ENCODE measurements around the gene TAF1C.

The TAF1C gene, protein sequence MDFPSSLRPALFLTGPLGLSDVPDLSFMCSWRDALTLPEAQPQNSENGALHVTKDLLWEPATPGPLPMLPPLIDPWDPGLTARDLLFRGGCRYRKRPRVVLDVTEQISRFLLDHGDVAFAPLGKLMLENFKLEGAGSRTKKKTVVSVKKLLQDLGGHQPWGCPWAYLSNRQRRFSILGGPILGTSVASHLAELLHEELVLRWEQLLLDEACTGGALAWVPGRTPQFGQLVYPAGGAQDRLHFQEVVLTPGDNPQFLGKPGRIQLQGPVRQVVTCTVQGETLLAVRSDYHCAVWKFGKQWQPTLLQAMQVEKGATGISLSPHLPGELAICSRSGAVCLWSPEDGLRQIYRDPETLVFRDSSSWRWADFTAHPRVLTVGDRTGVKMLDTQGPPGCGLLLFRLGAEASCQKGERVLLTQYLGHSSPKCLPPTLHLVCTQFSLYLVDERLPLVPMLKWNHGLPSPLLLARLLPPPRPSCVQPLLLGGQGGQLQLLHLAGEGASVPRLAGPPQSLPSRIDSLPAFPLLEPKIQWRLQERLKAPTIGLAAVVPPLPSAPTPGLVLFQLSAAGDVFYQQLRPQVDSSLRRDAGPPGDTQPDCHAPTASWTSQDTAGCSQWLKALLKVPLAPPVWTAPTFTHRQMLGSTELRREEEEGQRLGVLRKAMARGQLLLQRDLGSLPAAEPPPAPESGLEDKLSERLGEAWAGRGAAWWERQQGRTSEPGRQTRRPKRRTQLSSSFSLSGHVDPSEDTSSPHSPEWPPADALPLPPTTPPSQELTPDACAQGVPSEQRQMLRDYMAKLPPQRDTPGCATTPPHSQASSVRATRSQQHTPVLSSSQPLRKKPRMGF

GRCh38 chr16:84186685-84187437, at the start of gene TAF1C:
TSS of gene TAF1C (minus strand) at chr16:84187057. CDS start at chr16:84184988, 2,069 bp downstream.
- Mint-ChIP-seq H3K9me3 (no peaks in the 10 kb centered on the region), H3K4me3 (peak within 1 kb of the TSS; percentile 89), H3K4me1 (peaks cover 15% of the 10 kb centered on the region), H3K27ac (peak within 1 kb of the TSS; percentile 88), H3K36me3 (ENCODE audit: low read depth) (peaks cover 4% of the 10 kb centered on the region), H3K27me3 (no peaks in the 10 kb centered on the region)
- DNase-seq = peak; percentile 92
- peak; percentile 83 for ATAC-seq

DNA sequence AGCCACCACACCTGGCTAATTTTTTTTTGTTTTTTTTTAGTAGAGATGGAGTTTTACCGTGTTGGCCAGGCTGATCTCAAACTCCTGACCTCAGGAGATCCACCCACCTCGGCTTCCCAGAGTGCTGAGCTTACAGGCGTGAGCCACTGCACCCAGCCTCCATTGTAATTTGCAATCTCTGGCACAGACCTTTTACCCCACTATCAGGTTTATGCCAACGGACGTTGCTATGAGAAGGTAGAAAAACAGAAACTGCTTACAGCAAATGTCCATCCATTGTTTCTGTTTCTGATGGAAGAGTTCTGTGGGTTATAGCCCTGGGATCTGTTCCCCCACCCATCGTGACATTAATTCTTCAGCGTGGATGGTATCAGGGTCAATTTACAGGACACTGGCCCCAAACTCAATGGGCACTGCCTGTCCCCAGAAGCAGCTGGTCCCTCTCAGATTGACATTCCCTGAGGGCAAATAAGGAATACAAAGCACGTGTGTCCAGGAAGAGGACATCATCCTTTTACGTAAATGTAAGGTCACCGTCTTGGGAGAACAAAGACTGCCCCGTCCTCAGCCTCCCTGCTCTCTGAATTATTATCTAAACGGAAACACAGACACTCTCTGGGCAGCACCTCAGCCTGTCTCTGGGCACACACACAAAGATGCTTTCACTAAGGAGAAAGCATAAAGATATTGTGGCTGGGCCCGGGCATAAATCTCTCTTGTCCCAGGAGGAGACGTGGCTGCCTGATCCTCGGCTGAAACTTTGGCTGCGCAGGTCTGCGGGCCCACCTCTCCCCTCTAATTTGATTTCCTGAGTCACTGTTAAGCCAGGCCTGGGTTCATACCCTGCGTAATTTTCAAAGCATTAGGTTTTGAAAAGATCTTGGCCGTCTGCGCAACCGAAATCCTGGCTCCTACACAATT, 47.7 kb upstream of the TAF1C start:
- DNase-seq (no peak), ATAC-seq (no peak)
- Mint-ChIP-seq H3K27ac (no peak overlapping the region), H3K27me3 (peaks cover 14% of the 10 kb centered on the region), H3K4me3 (no peak overlapping the region), H3K36me3 (ENCODE audit: low read depth) (no peaks in the 10 kb centered on the region), H3K4me1 (no peaks in the 10 kb centered on the region), H3K9me3 (no peaks in the 10 kb centered on the region)

GRCh38 chr16:84233748-84234147, 46.9 kb upstream of the TAF1C start:
- no peak overlapping the region for H3K4me3 Mint-ChIP-seq
- H3K4me1 Mint-ChIP-seq = no peaks in the 10 kb centered on the region

GRCh38 chr16:84232969-84233368, 46.1 kb upstream of the TAF1C start:
- Mint-ChIP-seq H3K27me3 (peaks cover 7% of the 10 kb centered on the region), H3K4me1 (no peaks in the 10 kb centered on the region), H3K36me3 (ENCODE audit: low read depth) (no peaks in the 10 kb centered on the region), H3K9me3 (no peaks in the 10 kb centered on the region), H3K27ac (no peak overlapping the region), H3K4me3 (no peak overlapping the region)
- DNase-seq = no peak
- ATAC-seq = no peak

More at GRCh38 chr16:84233748-84234147, 46.9 kb upstream of the TAF1C start:
- no peak for ATAC-seq
- no peaks in the 10 kb centered on the region for H3K9me3 Mint-ChIP-seq
- no peaks in the 10 kb centered on the region for H3K36me3 Mint-ChIP-seq (ENCODE audit: low read depth)
- no peak overlapping the region for H3K27ac Mint-ChIP-seq
- no peak for DNase-seq
- peaks cover 7% of the 10 kb centered on the region for H3K27me3 Mint-ChIP-seq

DNA sequence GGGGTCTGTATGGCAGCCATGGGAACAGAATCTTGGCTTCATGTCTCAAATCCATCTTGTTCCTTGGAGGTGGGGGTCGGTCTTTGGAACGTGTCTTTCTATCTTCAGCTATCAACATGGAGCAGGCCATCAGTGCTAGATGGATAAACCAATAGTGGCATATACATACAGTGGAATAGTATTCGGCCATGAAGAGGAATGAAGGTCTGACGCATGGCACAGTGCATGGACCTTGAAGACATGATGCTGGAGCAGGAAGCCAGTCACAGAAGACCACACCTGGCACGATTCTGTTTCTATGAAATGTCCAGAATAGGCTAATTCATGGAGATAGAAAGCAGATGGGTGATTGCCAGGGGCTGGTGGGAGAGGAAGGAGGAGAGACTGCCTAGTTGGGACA, 45.2 kb upstream of the TAF1C start:
- Mint-ChIP-seq H3K9me3 (no peaks in the 10 kb centered on the region), H3K27ac (no peak overlapping the region), H3K4me1 (no peaks in the 10 kb centered on the region), H3K27me3 (peaks cover 12% of the 10 kb centered on the region), H3K36me3 (ENCODE audit: low read depth) (no peaks in the 10 kb centered on the region), H3K4me3 (no peak overlapping the region)
- no peak for DNase-seq
- ATAC-seq = no peak

DNA sequence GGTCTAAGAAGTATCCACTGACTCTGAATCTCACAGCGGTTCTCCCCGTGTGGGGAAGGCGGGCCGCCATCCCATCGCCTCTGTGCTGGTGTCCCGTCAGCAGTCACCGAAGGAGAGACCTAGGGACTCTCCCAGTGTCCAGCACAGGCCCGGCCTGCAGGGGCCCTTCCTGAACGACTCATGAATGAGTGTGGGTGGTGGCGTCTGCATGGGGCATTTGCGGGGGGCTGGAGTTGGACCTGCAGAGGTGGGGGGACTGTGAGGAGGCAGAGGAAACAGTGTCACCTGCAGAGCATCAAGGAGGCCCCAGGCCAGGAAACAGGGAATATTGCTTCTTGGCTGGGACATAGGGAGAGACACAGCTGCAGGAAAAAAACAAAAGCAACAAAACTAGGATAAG, 42.6 kb upstream of the TAF1C start:
- Mint-ChIP-seq H3K27ac (no peak overlapping the region), H3K4me3 (no peak overlapping the region), H3K36me3 (ENCODE audit: low read depth) (no peaks in the 10 kb centered on the region), H3K9me3 (no peaks in the 10 kb centered on the region), H3K27me3 (peaks cover 16% of the 10 kb centered on the region), H3K4me1 (no peaks in the 10 kb centered on the region)
- ATAC-seq (no peak), DNase-seq (no peak)

GRCh38 chr16:84228256-84228838, 41.5 kb upstream of the TAF1C start:
- Mint-ChIP-seq H3K27ac (no peak overlapping the region), H3K27me3 (peaks cover 14% of the 10 kb centered on the region), H3K4me3 (no peak overlapping the region), H3K4me1 (no peaks in the 10 kb centered on the region), H3K9me3 (no peaks in the 10 kb centered on the region), H3K36me3 (ENCODE audit: low read depth) (no peaks in the 10 kb centered on the region)
- no peak for ATAC-seq
- no peak for DNase-seq

DNA sequence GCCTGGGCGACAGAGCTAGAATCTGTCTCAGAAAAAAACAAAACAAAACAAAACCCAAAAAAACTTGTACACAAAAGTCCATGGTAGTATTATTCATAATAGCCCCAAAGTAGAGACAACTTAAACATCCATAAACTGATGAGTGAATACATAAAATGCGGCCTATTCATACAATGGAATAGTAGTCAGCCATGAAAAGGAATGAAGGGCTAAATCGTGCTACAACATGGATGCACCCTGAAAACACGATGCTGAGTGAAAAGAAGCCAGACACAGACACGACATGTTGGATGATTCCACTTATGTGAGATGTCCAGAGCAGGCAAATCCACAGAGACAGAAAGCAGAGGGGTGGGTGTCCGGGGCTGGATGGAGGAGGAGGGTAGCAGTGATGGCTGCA, 40.7 kb upstream of the TAF1C start:
- H3K4me1 Mint-ChIP-seq = no peaks in the 10 kb centered on the region
- H3K36me3 Mint-ChIP-seq (ENCODE audit: low read depth) = no peaks in the 10 kb centered on the region
- H3K27me3 Mint-ChIP-seq = peaks cover 14% of the 10 kb centered on the region
- no peak for DNase-seq
- H3K27ac Mint-ChIP-seq = no peak overlapping the region
- no peak for ATAC-seq
- no peaks in the 10 kb centered on the region for H3K9me3 Mint-ChIP-seq
- no peak overlapping the region for H3K4me3 Mint-ChIP-seq

GRCh38 chr16:84226026-84226425, 39.2 kb upstream of the TAF1C start:
- no peaks in the 10 kb centered on the region for H3K4me1 Mint-ChIP-seq
- ATAC-seq (no peak), DNase-seq (no peak)
- peaks cover 9% of the 10 kb centered on the region for H3K27me3 Mint-ChIP-seq
- no peaks in the 10 kb centered on the region for H3K36me3 Mint-ChIP-seq (ENCODE audit: low read depth)
- H3K4me3 Mint-ChIP-seq = no peak overlapping the region
- no peak overlapping the region for H3K27ac Mint-ChIP-seq
- no peaks in the 10 kb centered on the region for H3K9me3 Mint-ChIP-seq

DNA sequence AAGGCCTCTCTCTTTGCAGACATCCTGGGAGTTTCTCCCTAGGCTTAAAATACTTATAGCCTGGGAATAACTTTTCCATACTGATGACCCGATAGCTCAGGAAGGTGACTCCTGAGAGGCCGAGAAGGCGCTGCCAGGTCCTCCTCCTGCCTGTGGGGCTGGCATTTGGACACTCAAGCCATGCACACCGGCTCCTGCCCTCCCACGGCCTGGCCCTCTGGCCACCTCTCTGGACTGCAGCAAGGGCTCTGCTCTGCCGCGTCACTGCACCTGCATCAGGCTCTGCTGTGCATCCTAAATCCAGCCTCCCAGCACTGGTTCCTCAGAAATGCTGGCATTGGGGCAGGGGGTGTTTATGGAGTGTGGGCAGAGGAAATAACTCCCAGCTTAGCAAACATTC, 38.7 kb upstream of the TAF1C start:
- Mint-ChIP-seq H3K4me1 (no peaks in the 10 kb centered on the region), H3K27me3 (peaks cover 9% of the 10 kb centered on the region), H3K36me3 (ENCODE audit: low read depth) (no peaks in the 10 kb centered on the region), H3K9me3 (no peaks in the 10 kb centered on the region), H3K4me3 (no peak overlapping the region), H3K27ac (no peak overlapping the region)
- no peak for DNase-seq
- no peak for ATAC-seq

DNA sequence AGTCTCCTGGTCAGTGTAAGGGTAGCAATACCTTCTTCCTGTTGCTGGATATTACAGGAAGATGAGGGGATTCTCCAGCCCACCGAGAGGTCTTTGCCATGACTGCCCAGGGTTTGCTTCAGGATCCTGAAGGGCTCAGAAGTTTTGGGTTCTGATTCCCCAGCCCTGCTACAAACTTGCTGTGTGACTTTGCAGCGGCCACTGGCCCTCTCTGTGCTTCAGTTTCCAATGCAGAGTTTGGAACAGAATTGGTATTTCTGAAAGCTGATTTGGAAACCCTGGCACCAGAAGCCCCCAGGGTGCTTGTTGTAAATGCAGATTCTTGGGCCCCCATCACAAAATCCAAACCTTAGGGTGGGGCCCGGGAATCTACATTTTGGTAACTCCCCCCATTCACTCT, 38.3 kb upstream of the TAF1C start:
- no peak overlapping the region for H3K27ac Mint-ChIP-seq
- peaks cover 9% of the 10 kb centered on the region for H3K27me3 Mint-ChIP-seq
- ATAC-seq (no peak), DNase-seq (no peak)
- H3K4me3 Mint-ChIP-seq = no peak overlapping the region
- H3K4me1 Mint-ChIP-seq = no peaks in the 10 kb centered on the region
- no peaks in the 10 kb centered on the region for H3K36me3 Mint-ChIP-seq (ENCODE audit: low read depth)
- no peaks in the 10 kb centered on the region for H3K9me3 Mint-ChIP-seq

DNA sequence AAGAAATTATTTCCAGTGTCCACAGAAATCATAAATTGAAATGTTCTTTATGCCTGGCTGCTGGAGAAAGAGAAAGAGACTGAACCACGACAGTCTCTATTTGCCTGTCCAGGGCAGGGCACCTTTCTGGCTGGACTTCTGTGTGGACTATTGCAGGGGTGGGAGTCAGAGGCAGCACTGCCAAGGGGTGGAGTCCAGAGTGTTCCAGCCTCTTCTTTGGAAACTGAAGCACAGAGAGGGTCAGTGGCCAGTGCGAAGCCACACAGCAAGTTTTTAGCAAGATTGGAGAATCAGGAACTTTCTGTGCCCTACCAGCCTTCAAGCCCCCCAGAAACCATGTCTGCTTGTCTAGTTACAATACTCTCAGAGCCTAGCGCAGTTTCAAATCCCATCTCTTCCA, 37.7 kb upstream of the TAF1C start:
- ATAC-seq (no peak), DNase-seq (no peak)
- Mint-ChIP-seq H3K9me3 (no peaks in the 10 kb centered on the region), H3K36me3 (ENCODE audit: low read depth) (no peaks in the 10 kb centered on the region), H3K4me1 (no peaks in the 10 kb centered on the region), H3K27ac (no peak overlapping the region), H3K4me3 (no peak overlapping the region), H3K27me3 (peaks cover 9% of the 10 kb centered on the region)

- H3K4me1 Mint-ChIP-seq = no peaks in the 10 kb centered on the region
- no peaks in the 10 kb centered on the region for H3K36me3 Mint-ChIP-seq (ENCODE audit: low read depth)
- DNase-seq (no peak), ATAC-seq (no peak)
- H3K4me3 Mint-ChIP-seq = no peak overlapping the region
- no peaks in the 10 kb centered on the region for H3K9me3 Mint-ChIP-seq
- no peak overlapping the region for H3K27ac Mint-ChIP-seq
- H3K27me3 Mint-ChIP-seq = peaks cover 9% of the 10 kb centered on the region
Measured at GRCh38 chr16:84223456-84223855, 36.6 kb upstream of the TAF1C start.

Data from activated naive CD8-positive, alpha-beta T cell treated with anti-CD3 and anti-CD28 coated beads, Interleukin-2, amount 50 U/mL, for 24 hours (primary cell).